B cell (primary cell): ENCODE data around the gene DNAAF3.

ENCODE experiments used
- CTCF ChIP-seq: fragments of 200-600 bp; IDR thresholded peaks from one replicate; pipeline ENCODE4 v1.8.0; 2022; ENCODE audit warnings: antibody characterized with exemption, mild to moderate bottlenecking
- EZH2 ChIP-seq: IDR thresholded peaks from 2 replicates; pipeline ENCODE4 v1.6.1; 2012; ENCODE audit warnings: borderline replicate concordance, low read depth, mild to moderate bottlenecking, moderate library complexity, low read length; ENCODE audit not compliant: insufficient read depth, poor library complexity, severe bottlenecking

- TF ChIP-seq CTCF (no peak), EZH2 (no peak)
Observed at GRCh38 chr19:55137915-55138314, 28.5 kb downstream of the DNAAF3 start.
